Measurements from ENCODE around the gene SPRED2.

GRCh38 chr2:65371074-65371434, 61.3 kb downstream of the SPRED2 start:
- no peak for TF ChIP-seq CTCF (IDR thresholded peaks at IDR 0.05)
- no peak for TF ChIP-seq ZFX (IDR thresholded peaks at IDR 0.05; ENCODE audit: borderline replicate concordance)

Data from 22Rv1 (cell line).